ENCODE data around the gene DHRS4L2.
A peak's percentile ranks its signal among the peaks of the same experiment; 100 is the strongest.
"Not testable (repeated sequence)": the region's sequence is repeated elsewhere in the genome, so short reads cannot be mapped to it uniquely, and the experiment has no call there.

The DHRS4L2 gene

DNA sequence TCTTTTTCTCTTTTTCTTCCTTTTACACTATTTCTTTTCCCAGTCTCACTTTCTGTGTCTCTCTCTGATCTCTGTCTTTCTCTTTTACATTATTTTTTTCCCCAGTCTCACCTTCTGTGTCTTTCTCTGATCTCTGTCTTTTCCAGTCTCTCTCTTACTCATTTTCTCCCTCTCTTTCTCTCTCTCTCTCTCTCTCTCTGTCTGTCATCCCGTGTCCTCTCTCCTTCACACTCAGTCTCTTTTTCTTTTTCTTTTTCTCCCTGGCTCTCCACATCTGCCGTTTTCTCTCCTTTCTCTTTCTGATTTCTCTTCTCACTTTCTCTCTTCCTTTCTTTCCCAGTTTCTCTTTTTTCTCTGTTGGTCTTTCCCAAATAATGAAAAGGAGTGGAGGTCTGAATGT lies 22.3 kb downstream of the DHRS4L2 start:
- H3K4me3 ChIP-seq (replicated peaks; ENCODE audit: low read depth, low read length): no peak overlapping the region
- TF ChIP-seq, protein P1, sequence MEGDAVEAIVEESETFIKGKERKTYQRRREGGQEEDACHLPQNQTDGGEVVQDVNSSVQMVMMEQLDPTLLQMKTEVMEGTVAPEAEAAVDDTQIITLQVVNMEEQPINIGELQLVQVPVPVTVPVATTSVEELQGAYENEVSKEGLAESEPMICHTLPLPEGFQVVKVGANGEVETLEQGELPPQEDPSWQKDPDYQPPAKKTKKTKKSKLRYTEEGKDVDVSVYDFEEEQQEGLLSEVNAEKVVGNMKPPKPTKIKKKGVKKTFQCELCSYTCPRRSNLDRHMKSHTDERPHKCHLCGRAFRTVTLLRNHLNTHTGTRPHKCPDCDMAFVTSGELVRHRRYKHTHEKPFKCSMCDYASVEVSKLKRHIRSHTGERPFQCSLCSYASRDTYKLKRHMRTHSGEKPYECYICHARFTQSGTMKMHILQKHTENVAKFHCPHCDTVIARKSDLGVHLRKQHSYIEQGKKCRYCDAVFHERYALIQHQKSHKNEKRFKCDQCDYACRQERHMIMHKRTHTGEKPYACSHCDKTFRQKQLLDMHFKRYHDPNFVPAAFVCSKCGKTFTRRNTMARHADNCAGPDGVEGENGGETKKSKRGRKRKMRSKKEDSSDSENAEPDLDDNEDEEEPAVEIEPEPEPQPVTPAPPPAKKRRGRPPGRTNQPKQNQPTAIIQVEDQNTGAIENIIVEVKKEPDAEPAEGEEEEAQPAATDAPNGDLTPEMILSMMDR (IDR thresholded peaks at IDR 0.05; ENCODE audit: low read depth, low read length, missing control alignments): no peak
- no peak for DNase-seq (ENCODE audit: extremely low read depth, low read depth)

DNA sequence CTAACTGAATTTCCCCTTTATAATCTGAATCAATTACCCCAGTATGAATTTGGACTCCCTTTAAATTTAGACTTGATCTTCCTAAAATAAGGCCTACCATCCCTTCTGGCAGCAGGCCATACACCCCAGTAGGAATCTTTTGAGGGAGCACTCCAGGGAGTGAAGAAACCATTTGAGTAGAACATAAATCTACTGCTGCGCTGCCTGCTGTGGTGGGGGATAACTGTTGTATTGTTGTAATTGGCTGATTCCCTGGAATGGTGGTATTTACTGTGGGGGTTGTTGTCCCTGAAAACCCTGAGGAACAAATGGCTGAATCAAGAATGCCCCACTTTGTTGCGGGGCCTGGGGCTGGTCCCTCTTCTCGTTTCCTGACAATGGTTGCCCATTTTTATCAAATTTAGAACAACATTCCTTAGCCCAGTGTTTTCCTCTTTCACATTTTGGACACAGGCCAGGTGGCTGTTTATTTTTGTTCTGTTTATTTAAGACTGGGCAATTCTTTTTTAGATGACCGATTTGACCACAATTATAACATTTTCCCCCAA lies 24.1 kb downstream of the DHRS4L2 start:
- DNase-seq (ENCODE audit: extremely low read depth, low read depth); H3K4me3 ChIP-seq (replicated peaks; ENCODE audit: low read depth, low read length): not testable (repeated sequence)

DNA sequence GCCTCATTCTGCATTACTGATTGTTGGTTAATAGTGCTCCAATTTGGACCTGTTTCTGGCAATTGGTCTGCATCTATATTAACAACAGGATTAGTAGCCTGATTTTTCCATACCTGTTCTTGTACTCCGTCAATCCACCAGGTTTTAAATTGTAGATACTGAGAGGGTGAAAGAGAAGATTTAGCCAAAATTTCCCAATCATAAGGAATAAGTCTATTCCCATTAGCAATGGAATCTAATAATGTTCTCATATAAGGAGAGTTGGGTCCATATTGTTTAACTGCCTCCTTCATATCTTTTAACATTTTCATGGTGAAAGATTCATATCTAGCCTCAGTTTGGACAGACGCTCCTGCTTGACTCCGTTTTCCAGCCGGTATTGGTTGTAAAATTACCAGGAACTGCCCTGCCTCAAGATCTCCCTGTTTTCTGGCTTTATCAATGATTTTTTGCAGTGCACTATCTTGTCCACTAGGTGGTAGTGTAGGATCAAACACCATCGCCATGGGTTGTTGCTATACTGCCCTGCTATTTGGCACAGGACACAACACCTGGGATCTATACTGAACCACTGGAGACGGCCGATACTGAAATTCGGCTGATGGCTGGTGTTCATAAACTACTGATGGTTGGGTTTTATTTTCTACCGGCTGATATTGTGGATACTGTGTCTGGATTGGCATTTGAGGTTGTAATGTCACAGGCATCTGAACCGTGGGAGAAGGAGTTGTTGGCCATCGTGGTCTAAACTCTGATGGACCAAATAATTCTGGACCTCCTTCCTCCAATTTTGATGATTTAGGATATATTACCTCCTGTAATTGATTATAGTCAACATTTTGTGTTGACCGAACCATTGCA lies 25.2 kb downstream of the DHRS4L2 start:
- DNase-seq (ENCODE audit: extremely low read depth, low read depth): peak; percentile 47
- TF ChIP-seq, protein P1 (IDR thresholded peaks at IDR 0.05; ENCODE audit: low read depth, low read length, missing control alignments): peak; percentile 87
- H3K4me3 ChIP-seq (replicated peaks; ENCODE audit: low read depth, low read length): no peak overlapping the region

DNA sequence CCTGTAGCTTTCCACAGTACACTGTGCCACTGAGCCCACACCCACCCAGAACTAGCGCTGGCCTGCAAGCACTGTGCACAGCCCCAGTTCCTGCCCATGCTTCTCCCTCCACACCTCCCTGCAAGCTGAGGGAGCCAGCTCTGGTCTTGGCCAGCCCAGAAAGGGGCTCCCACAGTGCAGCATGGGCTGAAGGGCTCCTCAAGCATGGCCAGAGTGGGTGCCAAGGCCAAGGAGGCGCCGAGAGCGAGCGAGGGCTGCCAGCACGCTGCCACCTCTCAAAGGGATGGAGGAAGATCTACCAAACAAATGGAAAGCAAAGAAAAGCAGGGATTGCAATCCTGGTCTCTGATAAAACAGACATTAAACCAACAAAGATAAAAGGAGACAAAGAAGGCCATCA lies 27.0 kb downstream of the DHRS4L2 start:
- DNase-seq (ENCODE audit: extremely low read depth, low read depth); H3K4me3 ChIP-seq (replicated peaks; ENCODE audit: low read depth, low read length): not testable (repeated sequence)

DNA sequence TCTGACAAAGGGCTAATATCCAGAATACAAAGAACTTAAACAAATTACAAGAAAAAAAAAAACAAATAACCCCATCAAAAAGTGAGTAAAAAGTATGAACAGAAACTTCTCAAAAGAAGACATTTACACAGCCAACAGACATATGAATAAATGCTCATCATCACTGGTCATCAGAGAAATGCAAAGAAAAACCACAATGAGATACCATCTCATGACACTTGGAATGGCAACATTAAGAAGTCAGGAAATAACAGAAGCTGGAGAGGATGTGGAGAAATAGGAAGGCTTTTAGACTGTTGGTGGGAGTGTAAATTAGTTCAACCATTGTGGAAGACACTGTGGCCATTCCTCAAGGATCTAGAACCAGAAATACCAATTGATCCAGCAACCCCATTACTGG lies 30.2 kb downstream of the DHRS4L2 start:
- DNase-seq (ENCODE audit: extremely low read depth, low read depth); H3K4me3 ChIP-seq (replicated peaks; ENCODE audit: low read depth, low read length): not testable (repeated sequence)

DNA sequence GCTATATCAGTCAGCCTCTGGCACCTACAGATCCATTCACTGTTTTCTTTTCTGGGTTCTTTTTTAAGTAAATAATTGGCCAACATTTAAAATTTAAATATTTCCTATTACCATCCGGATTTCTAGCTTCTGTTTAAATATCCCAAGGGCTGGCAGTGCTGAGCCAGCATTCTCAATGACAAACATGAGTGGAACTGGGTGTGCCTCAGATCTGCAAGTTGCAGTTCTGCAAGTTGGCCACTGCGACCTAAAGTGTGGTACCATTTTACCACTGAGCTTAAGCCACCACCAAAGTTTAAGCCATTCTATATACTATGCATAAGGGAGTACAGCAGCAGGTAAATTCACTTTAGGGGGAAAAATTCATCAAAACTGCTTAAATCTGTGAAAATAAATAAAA lies 31.2 kb downstream of the DHRS4L2 start:
- not testable (repeated sequence) for H3K4me3 ChIP-seq (replicated peaks; ENCODE audit: low read depth, low read length); DNase-seq (ENCODE audit: extremely low read depth, low read depth)

DNA sequence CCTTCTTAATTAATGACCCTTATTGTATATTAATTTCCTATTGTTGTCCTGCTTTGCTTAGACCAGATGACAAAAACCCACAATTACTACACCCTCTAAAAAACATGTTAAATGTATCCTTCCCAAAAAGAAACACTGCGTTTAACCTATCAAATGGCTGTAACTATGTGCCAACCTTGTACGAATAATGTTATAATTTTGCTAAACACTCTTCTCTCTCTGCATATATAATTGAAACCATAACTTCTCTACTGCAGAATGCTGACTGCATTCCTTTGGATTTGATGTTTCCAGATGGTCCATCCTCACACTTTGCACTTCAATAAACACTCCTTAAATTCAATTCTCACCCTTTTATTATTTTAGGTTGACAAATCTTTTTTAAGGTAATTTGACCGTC lies 31.8 kb downstream of the DHRS4L2 start:
- H3K4me3 ChIP-seq (replicated peaks; ENCODE audit: low read depth, low read length); DNase-seq (ENCODE audit: extremely low read depth, low read depth): not testable (repeated sequence)

DNA sequence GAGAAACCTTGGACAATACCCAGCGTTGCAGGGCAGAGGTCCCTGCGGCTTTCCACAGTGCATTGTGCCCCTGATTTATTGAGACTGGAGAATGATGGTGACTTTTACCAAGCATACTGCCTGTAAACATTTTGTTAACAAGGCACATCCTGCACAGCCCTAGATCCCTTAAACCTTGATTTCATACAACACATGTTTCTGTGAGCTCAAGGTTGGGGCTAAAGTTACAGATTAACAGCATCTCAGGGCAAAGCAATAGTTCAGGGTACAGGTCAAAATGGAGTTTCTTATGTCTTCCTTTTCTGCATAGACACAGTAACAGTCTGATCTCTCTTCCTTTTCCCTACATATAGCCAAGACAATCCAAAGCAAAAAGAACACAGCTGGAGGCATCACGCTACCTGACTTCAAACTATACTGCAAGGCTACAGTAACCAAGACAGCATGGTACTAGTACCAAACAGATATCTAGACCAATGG lies 36.2 kb downstream of the DHRS4L2 start:
- not testable (repeated sequence) for DNase-seq (ENCODE audit: extremely low read depth, low read depth); H3K4me3 ChIP-seq (replicated peaks; ENCODE audit: low read depth, low read length)

DNA sequence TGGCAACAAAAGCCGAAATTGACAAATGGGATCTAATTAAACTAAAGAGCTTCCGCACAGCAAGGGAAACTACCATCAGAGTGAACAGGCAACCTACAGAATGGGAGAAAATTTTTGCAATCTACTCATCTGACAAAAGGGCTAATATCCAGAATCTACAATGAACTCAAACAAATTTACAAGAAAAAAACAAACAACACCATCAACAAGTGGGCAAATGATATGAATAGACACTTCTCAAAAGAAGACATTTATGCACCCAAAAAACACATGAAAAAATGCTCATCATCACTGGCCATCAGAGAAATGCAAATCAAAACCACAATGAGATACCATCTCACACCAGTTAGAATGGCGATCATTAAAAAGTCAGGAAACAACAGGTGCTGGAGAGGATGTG lies 41.0 kb downstream of the DHRS4L2 start:
- H3K4me3 ChIP-seq (replicated peaks; ENCODE audit: low read depth, low read length); DNase-seq (ENCODE audit: extremely low read depth, low read depth): not testable (repeated sequence)

DNA sequence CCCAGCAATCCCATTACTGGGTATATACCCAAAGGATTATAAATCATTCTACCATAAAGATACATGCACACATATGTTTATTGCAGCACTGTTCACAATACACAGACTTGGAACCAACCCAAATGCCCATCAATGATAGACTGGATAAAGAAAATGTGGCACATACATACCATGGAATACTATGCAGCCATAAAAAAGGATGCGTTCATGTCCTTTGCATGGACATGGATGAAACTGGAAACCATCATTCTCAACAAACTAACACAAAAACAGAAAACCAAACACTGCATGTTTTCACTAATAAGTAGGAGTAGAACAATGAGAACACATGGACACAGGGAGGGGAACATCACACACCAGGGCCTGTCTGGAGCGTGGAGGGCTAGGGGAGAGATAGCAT lies 42.6 kb downstream of the DHRS4L2 start:
- H3K4me3 ChIP-seq (replicated peaks; ENCODE audit: low read depth, low read length); DNase-seq (ENCODE audit: extremely low read depth, low read depth): not testable (repeated sequence)

DNA sequence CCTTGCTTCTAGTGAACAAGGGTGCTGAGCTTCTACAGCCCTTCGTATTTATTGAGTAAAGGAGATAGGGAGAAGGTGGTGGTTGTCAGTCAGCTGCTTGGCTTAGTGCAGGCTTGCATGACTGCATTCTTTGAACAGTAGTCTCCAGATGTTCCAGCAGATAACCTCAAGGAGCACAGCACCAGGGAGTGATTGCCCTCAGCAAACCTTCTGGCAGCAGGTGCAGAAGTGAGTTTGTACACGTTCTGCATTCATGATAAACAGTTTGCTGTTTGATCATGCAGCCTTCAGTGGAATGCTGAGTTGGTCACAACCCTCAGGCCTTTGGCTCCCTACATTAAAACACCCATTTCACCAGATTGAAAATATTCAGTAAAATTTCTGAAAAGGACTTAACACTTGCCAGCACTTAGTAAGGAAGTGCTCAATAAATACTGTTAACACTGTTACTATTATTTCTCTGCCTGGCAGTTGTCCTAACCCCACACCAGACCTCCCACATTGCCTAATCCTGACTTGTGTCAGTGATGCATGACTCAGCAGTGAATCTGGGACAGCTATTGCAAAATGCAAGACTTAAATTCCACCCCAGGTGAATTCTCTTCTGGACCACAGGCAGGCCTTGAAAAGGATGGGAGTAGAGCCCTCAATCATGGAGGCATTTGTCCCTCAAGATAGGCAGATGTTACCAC lies 44.1 kb downstream of the DHRS4L2 start:
- TF ChIP-seq, protein P1 (IDR thresholded peaks at IDR 0.05; ENCODE audit: low read depth, low read length, missing control alignments): no peak
- no peak for DNase-seq (ENCODE audit: extremely low read depth, low read depth)
- H3K4me3 ChIP-seq (replicated peaks; ENCODE audit: low read depth, low read length): no peak overlapping the region

DNA sequence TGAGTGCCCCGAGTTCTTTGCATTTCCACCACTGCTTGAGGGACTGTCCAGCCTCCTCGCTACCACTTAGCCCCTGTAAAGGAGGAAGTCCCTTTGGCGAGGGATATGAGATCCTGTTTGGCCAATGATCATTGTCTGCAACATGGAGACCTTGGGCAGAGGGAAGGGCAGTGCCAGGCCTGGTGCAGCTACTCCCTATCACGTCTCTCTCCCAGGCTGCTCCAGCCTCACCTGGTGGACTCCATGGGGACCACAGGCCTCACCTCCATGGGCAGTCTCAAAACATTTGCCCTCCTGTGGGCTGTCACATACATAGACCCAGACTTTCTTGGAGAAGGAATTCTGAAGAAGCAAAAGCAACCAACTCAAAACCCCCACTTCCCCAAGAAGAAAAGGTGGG lies 47.0 kb downstream of the DHRS4L2 start:
- DNase-seq (ENCODE audit: extremely low read depth, low read depth): not testable (repeated sequence)
- H3K4me3 ChIP-seq (replicated peaks; ENCODE audit: low read depth, low read length): peak overlapping the region; percentile 48

Measured in HFF-Myc (cell line).